OCI-M1 (cell line): ENCODE results near the gene ADD1.
"Not testable (repeated sequence)": the region's sequence is repeated elsewhere in the genome, so short reads cannot be mapped to it uniquely, and the experiment has no call there.

Source experiments
- DNase-seq: peaks from one replicate; lab custom pipeline; 2025; lab: John Stamatoyannopoulos, UW

The ADD1 gene

DNA sequence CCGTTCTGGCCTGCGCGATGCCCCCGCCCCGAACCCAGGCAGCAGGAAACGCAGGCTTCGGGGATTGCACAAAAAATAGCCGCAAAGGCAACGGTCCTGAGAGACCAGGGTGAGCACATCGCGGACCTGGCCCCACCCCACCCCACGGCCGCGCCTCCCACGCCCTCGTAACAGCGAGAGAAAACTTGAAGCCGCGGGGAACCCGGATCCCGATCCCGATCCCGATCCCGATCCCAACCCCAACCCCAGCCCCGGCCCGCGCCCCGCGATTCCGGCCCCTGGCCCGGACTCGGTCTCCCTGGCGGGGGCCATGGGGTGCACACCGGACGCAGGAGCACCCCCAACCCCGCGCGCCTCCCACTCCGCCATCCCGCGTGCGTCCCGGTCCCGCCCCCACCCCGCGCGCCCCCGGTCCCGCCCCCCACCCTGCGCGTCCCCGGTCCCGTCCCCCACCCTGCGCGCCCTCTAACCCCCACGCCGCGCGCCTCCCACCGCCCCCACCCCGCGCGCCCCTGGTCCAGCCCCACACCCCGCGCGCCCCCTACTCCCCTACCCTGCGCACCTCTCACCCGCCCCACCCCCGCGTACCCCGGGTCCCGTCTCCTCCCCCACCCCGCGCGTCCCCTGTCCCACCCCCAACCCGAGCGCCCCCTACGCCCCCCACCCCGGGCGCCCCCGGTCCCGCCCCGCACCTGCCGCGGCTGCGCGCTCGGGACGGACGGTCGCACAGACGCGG is 90.6 kb downstream of the ADD1 start:
- DNase-seq, result peak; percentile 8

DNA sequence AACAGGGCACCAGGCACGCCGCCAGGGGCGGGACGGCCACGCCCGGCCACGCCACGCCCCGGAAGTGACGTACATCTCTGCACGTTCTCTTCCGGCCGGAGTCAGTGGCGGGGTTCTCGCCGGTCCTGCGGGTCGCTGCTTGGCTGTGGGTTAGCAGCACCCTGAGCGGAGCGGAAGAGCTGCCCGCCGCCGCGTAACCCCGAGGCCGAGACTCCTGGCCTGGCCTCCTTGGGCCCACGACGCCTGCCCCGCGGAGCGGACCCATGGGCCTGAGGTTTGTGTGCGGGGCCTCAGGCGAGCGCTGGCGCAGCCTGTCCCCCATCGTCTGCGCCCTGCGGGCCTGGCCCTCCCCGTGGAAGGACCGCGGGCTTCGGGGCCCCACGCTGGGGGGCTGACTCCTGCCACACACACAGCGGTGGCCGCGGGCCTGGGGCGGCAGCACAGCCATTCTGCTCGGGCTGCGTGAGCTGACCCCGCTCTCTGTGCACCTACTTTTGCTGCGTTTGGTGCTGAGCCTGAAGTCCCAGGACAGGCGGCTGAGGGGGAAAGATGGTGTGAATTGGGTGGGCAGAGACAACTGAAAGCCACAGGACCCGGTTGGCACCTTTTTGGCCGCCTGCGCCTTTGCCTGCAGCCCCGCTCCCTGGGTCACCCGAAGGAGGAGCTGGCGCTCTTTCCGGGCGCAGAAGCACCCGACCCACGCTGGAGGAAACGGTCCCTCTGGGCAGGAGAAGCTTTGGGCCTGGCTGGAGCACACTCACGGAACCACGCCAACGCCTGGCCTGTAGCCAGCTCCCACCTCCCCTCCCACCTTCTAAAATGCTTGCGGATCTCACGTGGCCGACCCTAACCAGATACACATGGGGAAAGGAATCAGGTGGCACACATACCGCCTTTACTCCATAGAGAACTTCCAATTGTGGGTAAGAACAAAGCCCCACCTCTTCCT is 91.4 kb downstream of the ADD1 start:
- peak; percentile 94 for DNase-seq

GRCh38 chr4:2935762-2936743 is 92.4 kb downstream of the ADD1 start:
- peak; percentile 35 for DNase-seq

GRCh38 chr4:2936773-2937145 is 93.1 kb downstream of the ADD1 start:
- no peak for DNase-seq

GRCh38 chr4:2937146-2937857 is 93.7 kb downstream of the ADD1 start:
- DNase-seq, result no peak

GRCh38 chr4:2937986-2938385 is 94.3 kb downstream of the ADD1 start:
- DNase-seq, result no peak

DNA sequence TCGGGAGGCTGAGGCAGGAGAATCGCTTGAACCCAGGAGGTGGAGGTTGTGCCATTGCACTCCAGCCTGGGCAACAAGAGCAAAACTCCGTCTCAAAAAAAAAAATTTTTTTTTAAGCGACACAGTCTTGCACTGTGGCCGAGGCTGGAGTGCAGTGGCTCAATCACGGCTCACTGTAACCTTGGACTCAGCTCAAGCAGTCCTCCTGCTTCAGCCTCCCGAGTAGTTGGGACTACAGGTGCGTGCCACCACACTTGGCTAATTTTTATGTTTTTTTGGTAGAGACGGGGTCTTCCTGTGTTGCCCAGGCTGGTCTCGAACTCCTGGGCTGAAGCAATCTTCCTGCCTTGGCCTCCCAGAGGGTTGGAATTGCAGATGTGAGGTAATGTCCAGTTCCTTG is 94.8 kb downstream of the ADD1 start:
- not testable (repeated sequence) for DNase-seq

DNA sequence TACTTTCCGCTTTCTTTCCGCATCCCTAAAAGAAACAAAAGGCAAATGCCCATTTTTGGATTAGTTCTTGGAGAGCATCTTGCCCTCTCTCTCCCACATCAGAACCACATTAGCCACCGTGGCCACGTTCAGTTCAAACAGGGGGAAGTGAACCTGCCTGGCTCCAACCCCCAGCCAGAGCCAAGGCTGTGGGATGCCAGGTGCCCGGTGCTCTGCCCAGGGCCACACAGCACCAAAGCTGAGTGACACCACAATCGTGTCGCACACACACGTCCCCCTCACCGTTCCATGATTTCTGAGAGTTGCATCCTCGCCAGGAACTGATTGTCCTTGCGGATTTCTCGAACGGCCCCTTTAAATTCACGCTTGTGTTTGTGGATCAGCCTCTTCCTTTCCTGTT is 95.3 kb downstream of the ADD1 start:
- DNase-seq, result no peak

GRCh38 chr4:2939383-2940243 is 96.0 kb downstream of the ADD1 start:
- no peak for DNase-seq

DNA sequence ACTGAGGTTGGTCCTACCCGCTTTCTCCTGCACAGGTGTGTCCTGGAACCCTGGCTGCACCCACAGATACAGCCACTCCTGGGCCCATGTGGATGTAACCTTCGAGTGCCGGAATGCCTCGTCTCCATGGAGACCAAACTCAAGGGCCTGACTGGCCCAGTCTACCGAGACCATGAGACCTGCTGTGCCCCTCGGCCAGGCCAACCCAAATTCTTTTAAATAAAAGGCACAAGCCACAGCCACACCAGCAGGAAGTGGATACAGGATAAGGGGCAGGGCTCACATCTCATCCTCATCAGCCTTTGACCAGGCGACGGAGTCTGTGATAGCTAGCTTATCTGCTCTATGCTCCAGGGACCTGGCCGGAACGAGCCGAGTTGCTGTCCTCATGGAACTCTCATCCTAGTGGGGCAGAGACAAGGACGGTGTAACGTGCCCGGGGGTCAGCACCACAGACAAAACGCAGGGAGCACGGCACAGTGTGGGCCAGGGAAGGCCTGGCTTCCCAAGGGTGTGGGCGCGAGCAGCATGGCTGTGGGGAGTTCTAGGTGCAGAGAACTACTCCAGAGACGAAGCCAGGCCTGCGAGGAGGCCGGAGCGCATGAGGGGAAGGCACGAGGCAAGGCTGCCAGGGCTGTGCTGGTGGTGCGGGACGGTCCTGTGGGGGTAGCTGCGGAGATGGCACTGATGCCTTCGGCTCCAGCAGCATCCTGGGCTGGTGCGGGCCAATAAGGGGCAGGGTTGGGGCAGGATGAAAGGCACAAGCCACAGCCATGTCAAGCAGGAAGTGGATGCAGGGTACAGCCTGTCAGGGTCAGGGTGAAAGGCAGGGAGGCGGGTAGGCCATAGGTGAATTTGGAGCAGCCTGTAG is 96.9 kb downstream of the ADD1 start:
- DNase-seq, result no peak

DNA sequence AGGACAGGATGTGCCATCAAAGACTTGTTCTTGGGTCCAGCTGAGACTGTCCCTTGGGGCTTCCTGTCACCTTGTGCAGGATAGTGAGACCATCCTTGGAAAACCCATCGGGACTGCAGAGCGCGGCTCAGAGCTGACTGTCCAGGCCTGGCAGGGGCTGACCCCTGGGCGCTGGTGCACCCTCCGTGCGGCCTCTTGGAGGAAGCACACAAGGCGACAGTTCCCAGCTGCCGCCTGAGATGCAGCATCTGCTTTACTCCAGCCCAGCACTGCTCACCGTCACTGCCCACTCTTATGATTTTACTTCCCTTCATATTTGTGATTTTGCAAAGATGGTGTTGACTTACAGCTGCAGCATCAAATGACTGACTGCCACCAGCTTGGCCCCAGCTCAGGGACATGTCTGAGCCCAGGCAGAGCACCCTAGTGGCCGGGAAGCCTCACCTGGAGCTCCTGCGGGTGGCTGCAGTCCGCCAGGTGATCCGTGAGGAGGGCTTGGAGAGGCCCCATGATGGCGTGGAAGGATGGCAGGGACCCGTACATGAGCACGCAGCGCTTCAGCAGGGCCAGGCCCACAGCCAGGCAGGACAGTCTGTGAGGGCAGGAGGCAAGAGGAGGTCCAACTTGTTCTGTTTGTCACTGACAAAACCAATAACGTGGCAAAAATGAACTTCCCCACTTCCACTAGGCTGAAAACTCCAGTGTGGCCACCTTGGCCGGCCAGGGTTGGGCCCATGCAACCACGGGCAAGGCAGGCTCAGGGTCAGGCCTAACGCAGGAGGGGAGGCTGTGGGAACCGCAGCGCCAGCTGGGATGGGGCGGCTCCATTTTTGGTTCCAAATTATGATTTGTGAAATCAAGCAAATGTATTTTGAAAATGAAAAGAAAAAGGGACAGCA is 97.7 kb downstream of the ADD1 start:
- no peak for DNase-seq

GRCh38 chr4:2942037-2942531 is 98.4 kb downstream of the ADD1 start:
- no peak for DNase-seq

GRCh38 chr4:2942532-2943363 is 99.1 kb downstream of the ADD1 start:
- DNase-seq, result no peak

DNA sequence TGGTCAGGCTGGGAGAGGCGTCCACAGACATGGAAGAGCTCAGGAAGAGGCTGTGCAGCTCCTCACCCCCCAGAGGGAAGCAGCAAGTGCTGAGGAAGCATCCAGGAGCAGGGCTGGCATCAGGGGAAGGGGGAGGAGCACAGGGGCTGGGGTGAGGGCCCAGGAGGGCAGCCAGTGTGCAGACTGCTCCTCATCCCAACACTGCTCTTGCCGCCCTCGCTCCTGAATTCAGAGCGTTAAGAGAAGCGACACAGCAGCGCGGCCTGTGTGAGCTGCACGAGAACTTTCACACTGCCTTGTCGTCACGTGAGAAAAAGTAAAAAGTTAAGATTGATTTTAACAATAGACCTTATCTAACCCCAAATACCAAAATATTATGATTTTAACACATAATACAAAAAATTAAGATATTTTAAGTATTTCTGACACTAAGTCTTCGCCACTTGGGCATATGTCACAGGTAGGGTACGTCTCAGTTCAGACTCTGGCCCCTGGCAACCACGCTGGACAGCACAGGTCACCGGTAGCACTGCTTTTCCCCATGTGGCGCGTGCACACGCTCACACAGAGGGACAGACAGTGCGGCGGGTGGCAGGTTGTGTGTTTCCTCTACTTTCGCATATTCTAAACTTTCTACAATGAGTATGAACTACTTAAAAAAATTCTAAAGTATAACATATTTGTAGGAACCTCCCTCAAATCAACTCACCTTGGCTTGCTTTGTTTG is 99.9 kb downstream of the ADD1 start:
- DNase-seq, result no peak

- no peak for DNase-seq
These were observed 100.4 kb downstream of the ADD1 start for GRCh38 chr4:2944091-2944482.
